Hematopoietic multipotent progenitor cell (in vitro differentiated cells): ENCODE results near the gene MGMT. TPM values are rescaled to one million over a fixed set of nuclear protein-coding genes. Genes with fewer than 3 reads are reported as not detected.
A peak's percentile ranks its signal among the peaks of the same experiment; 100 is the strongest.

ENCODE experiments used
- DNase-seq, 3 donors: peaks; one replicate each; pipeline ENCODE4 v3.0.0-alpha.2; 2011 to 2015; ENCODE audit warnings: low read depth in 2 of 3, low spot score in 2 of 3
- total RNA-seq: library from RNA; depleted of rRNA; stranded (reverse); fragments of >200 nt; gene quantifications from one replicate; pipeline ENCODE4 v1.2.3, GENCODE V29; 2012

The MGMT gene
- total RNA-seq, 1 donor, result 36.4 TPM

GRCh38 chr10:129494176-129494575 lies 27.1 kb downstream of the MGMT start:
- no peak for DNase-seq

GRCh38 chr10:129494740-129495139 lies 27.7 kb downstream of the MGMT start:
- no peak for DNase-seq

- DNase-seq, result no peak
These were observed 28.2 kb downstream of the MGMT start for GRCh38 chr10:129495256-129495655.

GRCh38 chr10:129495698-129496097 lies 28.7 kb downstream of the MGMT start:
- DNase-seq, result no peak

- no peak for DNase-seq
These were observed 30.0 kb downstream of the MGMT start for GRCh38 chr10:129497013-129497412.

- no peak for DNase-seq
These were observed 31.6 kb downstream of the MGMT start for GRCh38 chr10:129498680-129499079.

- no peak for DNase-seq
These were observed 33.7 kb downstream of the MGMT start for GRCh38 chr10:129500617-129501339.

GRCh38 chr10:129501652-129502436 lies 34.8 kb downstream of the MGMT start:
- DNase-seq, result no peak

GRCh38 chr10:129502448-129502847 lies 35.4 kb downstream of the MGMT start:
- DNase-seq, result no peak

- no peak for DNase-seq
These were observed 38.5 kb downstream of the MGMT start for GRCh38 chr10:129505500-129506075.

GRCh38 chr10:129506101-129506797 lies 39.2 kb downstream of the MGMT start:
- DNase-seq, result no peak

GRCh38 chr10:129507216-129507889 lies 40.3 kb downstream of the MGMT start:
- no peak for DNase-seq

- DNase-seq, result no peak
These were observed 42.1 kb downstream of the MGMT start for GRCh38 chr10:129509155-129509554.

- DNase-seq, result no peak
These were observed 42.8 kb downstream of the MGMT start for GRCh38 chr10:129509835-129510234.

GRCh38 chr10:129511086-129511485 lies 44.0 kb downstream of the MGMT start:
- DNase-seq, result no peak

- DNase-seq, result no peak
These were observed 44.7 kb downstream of the MGMT start for GRCh38 chr10:129511758-129512157.

- no peak for DNase-seq
These were observed 46.3 kb downstream of the MGMT start for GRCh38 chr10:129513312-129513711.

GRCh38 chr10:129514568-129515451 lies 47.8 kb downstream of the MGMT start:
- DNase-seq, result peak in 1 of 3 donors; percentile 17

- no peak for DNase-seq
These were observed 50.0 kb downstream of the MGMT start for GRCh38 chr10:129516846-129517679.
